Measurements from ENCODE around the gene KLK15. TPM values are rescaled to one million over a fixed set of nuclear protein-coding genes. Genes with fewer than 3 reads are reported as not detected.
A peak's percentile ranks its signal among the peaks of the same experiment; 100 is the strongest.

KLK15 gene
- total and polyA plus RNA-seq, 2 of the 13 experiments (the other 11 are each of a cell fraction or from before 2014, with no cell fraction given), result not detected

DNA sequence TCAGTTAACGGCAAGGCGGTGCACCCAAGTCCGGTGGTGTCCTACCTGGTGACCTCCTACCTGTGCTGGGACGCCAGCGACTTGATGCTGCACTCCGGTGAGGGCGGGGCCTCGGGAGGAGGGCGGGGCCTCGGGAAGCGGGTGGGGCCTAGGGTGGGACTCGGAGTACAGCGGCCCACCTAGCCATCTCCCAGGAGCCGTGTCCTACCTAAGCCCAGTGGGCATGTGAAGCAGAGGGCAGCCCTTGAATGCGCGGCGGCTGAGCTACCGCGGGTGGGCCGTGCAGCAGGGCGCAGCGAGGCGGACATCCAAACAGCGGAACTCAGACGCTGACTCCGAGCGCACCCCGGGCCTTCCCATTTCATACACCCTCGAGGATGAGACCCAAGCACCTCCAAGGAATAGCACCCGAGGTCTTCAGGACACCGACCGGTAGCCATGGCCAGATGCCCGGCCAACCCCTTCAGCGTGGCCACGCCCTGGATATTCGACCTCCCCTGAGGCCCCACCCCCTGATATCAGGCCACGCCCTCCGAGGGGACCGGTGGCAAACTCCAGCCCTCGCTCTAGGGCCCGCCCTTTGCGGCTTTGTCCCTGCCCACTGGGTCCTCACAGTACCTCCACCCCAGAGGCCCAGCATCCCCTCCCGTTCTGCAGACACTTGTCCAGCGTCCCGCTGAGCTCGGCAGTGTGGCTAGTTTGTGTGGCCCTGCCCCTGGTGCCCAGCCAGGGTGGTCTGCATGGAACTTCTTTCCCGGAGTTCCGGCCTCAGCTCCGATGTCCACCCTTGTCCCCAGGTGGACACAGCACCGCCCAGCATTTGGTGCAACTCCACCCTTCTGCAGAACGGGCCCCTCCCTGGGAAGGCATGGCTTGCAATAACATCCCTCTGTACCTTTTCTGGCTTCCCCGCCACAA lies 15.2 kb downstream of the KLK15 start:
- CTCF ChIA-PET (ENCODE audit: low intra/inter-chr PET ratio, low total read pairs), result no interaction called here
- Histone ChIP-seq H3K27ac (ENCODE audit: extremely low read length, insufficient read depth, low read length) (no peak overlapping the region), H4K20me1 (ENCODE audit: insufficient read depth, low read length) (no peaks in the 10 kb centered on the region), H2AFZ (ENCODE audit: low read length) (no peak overlapping the region), H3K9me3 (ENCODE audit: low read length) (no peaks in the 10 kb centered on the region), H3K4me3 (replicated peaks in 1 of 3; ENCODE audit: insufficient read depth in 1 of 3, low read depth in 2 of 3, low read length in 3 of 3) (no peak overlapping the region), H3K79me2 (ENCODE audit: insufficient read depth, low read length) (no peaks in the 10 kb centered on the region), H3K27me3 (ENCODE audit: control insufficient read depth in 1 of 2, insufficient read depth in 2 of 2, low read length in 2 of 2) (peaks cover 6 to 43% of the 10 kb centered on the region in 2 experiments), H3K9ac (ENCODE audit: insufficient read depth, low read depth, low read length) (no peak overlapping the region), H3K4me1 (ENCODE audit: insufficient read depth, low read length) (no peaks in the 10 kb centered on the region), H3K36me3 (replicated peaks in 1 of 2; ENCODE audit: control insufficient read depth in 1 of 2, insufficient read depth in 2 of 2, low read length in 2 of 2) (no peaks in the 10 kb centered on the region), H3K4me2 (ENCODE audit: low read depth, low read length) (no peak overlapping the region)
- DNase-seq (ENCODE audit: low spot score), result no peak
- no peak for FAIRE-seq
- peak; percentile 36; the same call in 2 of the 3 replicates for ATAC-seq
- 54% methylated on average over 30 of the region's 52 CpGs for WGBS (ENCODE audit: low lambda C conversion rate)
- BruUV-seq (replicated peaks), result no TSS peak
- POLR2A ChIA-PET, result no interaction called here
- intact Hi-C loops (cut with micrococcal nuclease; ENCODE audit: unreplicated experiment) (no loop called here), in situ Hi-C loops (cut with HindIII; ENCODE audit: extremely low pct_ligation_motif_present, low pct_unique_long_range_greater_than_20kb) (no loop called here)
- TF ChIP-seq FOSL1 (CRISPR knock-in tag; IDR thresholded peaks at IDR 0.05; ENCODE audit: borderline replicate concordance) (no peak), HNRNPH1 (optimal IDR thresholded peaks at IDR 0.05; ENCODE audit: low read depth, low read length) (no peak), ZNF558 (CRISPR knock-in tag; IDR thresholded peaks at IDR 0.05; ENCODE audit: borderline replicate concordance) (no peak), RFX3 (CRISPR knock-in tag; IDR thresholded peaks at IDR 0.05) (no peak), ZBTB7A (CRISPR knock-in tag; IDR thresholded peaks at IDR 0.05) (no peak), ELF3 (CRISPR knock-in tag; IDR thresholded peaks at IDR 0.05) (no peak)

GRCh38 chr19:50815439-50815838 lies 17.9 kb downstream of the KLK15 start:
- no peak overlapping the region for H3K4me3 ChIP-seq (replicated peaks in 1 of 3; ENCODE audit: insufficient read depth in 1 of 3, low read depth in 2 of 3, low read length in 3 of 3)
- ChIA-PET CTCF (ENCODE audit: low intra/inter-chr PET ratio, low total read pairs) (no interaction called here), POLR2A (no interaction called here)
- H3K4me1 ChIP-seq (ENCODE audit: insufficient read depth, low read length), result no peaks in the 10 kb centered on the region
- BruUV-seq (replicated peaks), result no TSS peak
- no peak overlapping the region for H3K9ac ChIP-seq (ENCODE audit: insufficient read depth, low read depth, low read length)
- H3K27ac ChIP-seq (ENCODE audit: extremely low read length, insufficient read depth, low read length), result no peak overlapping the region
- FAIRE-seq (no peak), DNase-seq (ENCODE audit: low spot score) (no peak), ATAC-seq (no peak)
- H2AFZ ChIP-seq (ENCODE audit: low read length), result no peak overlapping the region
- H4K20me1 ChIP-seq (ENCODE audit: insufficient read depth, low read length), result no peaks in the 10 kb centered on the region
- in situ Hi-C loops (cut with HindIII; ENCODE audit: extremely low pct_ligation_motif_present, low pct_unique_long_range_greater_than_20kb) (no loop called here), intact Hi-C loops (cut with micrococcal nuclease; ENCODE audit: unreplicated experiment) (no loop called here)
- no peaks in the 10 kb centered on the region for H3K79me2 ChIP-seq (ENCODE audit: insufficient read depth, low read length)
- 22% methylated on average over 1 of the region's 1 CpG for WGBS (ENCODE audit: low lambda C conversion rate)
- H3K4me2 ChIP-seq (ENCODE audit: low read depth, low read length), result no peak overlapping the region
- H3K36me3 ChIP-seq (replicated peaks in 1 of 2; ENCODE audit: control insufficient read depth in 1 of 2, insufficient read depth in 2 of 2, low read length in 2 of 2), result no peaks in the 10 kb centered on the region
- peaks cover 4 to 23% of the 10 kb centered on the region in 2 experiments; a peak in 4 of 5 replicates for H3K27me3 ChIP-seq (ENCODE audit: control insufficient read depth in 1 of 2, insufficient read depth in 2 of 2, low read length in 2 of 2)
- no peaks in the 10 kb centered on the region for H3K9me3 ChIP-seq (ENCODE audit: low read length)
- TF ChIP-seq ZNF75D (CRISPR knock-in tag; IDR thresholded peaks at IDR 0.05; ENCODE audit: borderline replicate concordance) (no peak), ZNF781 (CRISPR knock-in tag; IDR thresholded peaks at IDR 0.05; ENCODE audit: borderline replicate concordance, not compliant biosample characterization) (no peak), ZMYM3 (CRISPR knock-in tag; IDR thresholded peaks at IDR 0.05) (no peak), ZNF331 (CRISPR knock-in tag; IDR thresholded peaks at IDR 0.05) (no peak), EP300 (IDR thresholded peaks at IDR 0.05; ENCODE audit: low read depth in 2 of 2, low read length in 2 of 2) (no peak), EP300 (CRISPR knock-in tag; IDR thresholded peaks at IDR 0.05; ENCODE audit: borderline replicate concordance) (no peak), ETS1 (CRISPR knock-in tag; IDR thresholded peaks at IDR 0.05) (no peak), ZNF230 (CRISPR knock-in tag; IDR thresholded peaks at IDR 0.05) (no peak)
